ENCODE measurements around the gene MPP2. TPM values are rescaled to one million over a fixed set of nuclear protein-coding genes. Genes with fewer than 3 reads are reported as not detected.

Gene MPP2
- polyA plus RNA-seq, 1 of the 3 experiments (the other 2 are of a cell fraction) = 8.3 TPM

DNA sequence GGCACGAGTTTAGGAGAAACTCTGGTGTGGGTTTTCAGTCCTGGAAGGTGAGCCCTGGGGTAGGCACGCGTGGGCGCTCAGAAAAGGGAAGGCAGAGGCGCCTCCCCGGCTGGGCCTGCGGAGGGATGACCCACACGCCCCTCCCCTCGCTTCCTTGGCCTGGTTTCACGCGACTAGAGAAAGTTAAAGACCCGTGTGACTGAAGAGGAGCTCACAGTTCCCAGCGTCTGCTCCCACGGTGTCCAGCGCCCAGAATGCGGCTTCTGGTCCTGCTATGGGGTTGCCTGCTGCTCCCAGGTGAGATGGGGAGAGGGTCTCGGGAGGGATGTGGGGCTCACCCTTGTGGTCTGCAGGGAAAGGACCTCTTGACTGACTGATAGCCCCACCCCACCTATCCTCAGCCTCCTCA is 60.4 kb downstream of the MPP2 start, which contains the start of gene CD300LG:
CD300LG (plus strand) TSS at position 214 of the 409 bp plus-strand sequence; CDS start at position 255, 41 bp downstream.
- no peak within 1 kb of the TSS for H3K9ac ChIP-seq
- H3K36me3 ChIP-seq (replicated peaks in 1 of 2; ENCODE audit: control insufficient read depth in 1 of 2, insufficient read depth in 2 of 2, low read length in 1 of 2) = no peaks in the 10 kb centered on the region
- H3K4me2 ChIP-seq = no peak within 1 kb of the TSS
- ChIA-PET POLR2A (interaction anchor here (1.4 kb wide), 1 partner anchor 68 kb away, joined by 4 read pairs; the partner anchor contains the start of gene DUSP3), CTCF (interaction anchor here (0.6 to 3.8 kb wide), 41 partner anchors 9 to 273 kb away, joined by 3 to 51 read pairs (median 5); partner anchors contain the start of genes CFAP97D1, DUSP3, MPP3 and PPY)
- H3K9me2 ChIP-seq = no peaks in the 10 kb centered on the region
- H3F3A ChIP-seq (replicated peaks; ENCODE audit: insufficient read depth) = no peaks in the 10 kb centered on the region
- H3K27me3 ChIP-seq (ENCODE audit: insufficient read depth) = peaks cover under 1% of the 10 kb centered on the region; the same call in 1 of the 2 replicates
- 70% methylated on average over 16 of the region's 17 CpGs for WGBS (ENCODE audit: low lambda C conversion rate)
- H3K79me2 ChIP-seq (ENCODE audit: insufficient read depth) = no peaks in the 10 kb centered on the region
- DNase-seq = peak; percentile 35
- TF ChIP-seq NFIC (IDR thresholded peaks at IDR 0.05; ENCODE audit: borderline replicate concordance) (no peak), MXI1 (IDR thresholded peaks at IDR 0.05; ENCODE audit: low read depth, low read length) (no peak), GATA2 (CRISPR knock-in tag; IDR thresholded peaks at IDR 0.05) (no peak), TEAD4 (IDR thresholded peaks at IDR 0.05; ENCODE audit: borderline replicate concordance, insufficient read depth) (no peak), NRF1 (IDR thresholded peaks at IDR 0.05; ENCODE audit: low read depth, low read length) (no peak), FOXJ3 (CRISPR knock-in tag; IDR thresholded peaks at IDR 0.05) (no peak), RXRA (IDR thresholded peaks at IDR 0.05; ENCODE audit: borderline replicate concordance, low read depth) (no peak), GABPA (IDR thresholded peaks at IDR 0.05; ENCODE audit: low read depth) (no peak), SIN3A (IDR thresholded peaks at IDR 0.05; ENCODE audit: borderline replicate concordance, low read depth, low read length) (no peak), RFX5 (IDR thresholded peaks at IDR 0.05; ENCODE audit: low read length) (no peak), SMC3 (IDR thresholded peaks at IDR 0.05; ENCODE audit: low read depth, low read length) (no peak), EZH2phosphoT487 (IDR thresholded peaks at IDR 0.05; ENCODE audit: borderline replicate concordance, low read depth) (no peak)
- TF ChIP-seq, protein P1, sequence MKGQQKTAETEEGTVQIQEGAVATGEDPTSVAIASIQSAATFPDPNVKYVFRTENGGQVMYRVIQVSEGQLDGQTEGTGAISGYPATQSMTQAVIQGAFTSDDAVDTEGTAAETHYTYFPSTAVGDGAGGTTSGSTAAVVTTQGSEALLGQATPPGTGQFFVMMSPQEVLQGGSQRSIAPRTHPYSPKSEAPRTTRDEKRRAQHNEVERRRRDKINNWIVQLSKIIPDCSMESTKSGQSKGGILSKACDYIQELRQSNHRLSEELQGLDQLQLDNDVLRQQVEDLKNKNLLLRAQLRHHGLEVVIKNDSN (IDR thresholded peaks at IDR 0.05; ENCODE audit: borderline replicate concordance, low read depth) = no peak
- no peak within 1 kb of the TSS for H3K27ac ChIP-seq (ENCODE audit: low read depth in 2 of 2, low read length in 1 of 2)
- no peaks in the 10 kb centered on the region for H3K9me3 ChIP-seq
- H3K4me1 ChIP-seq (ENCODE audit: control insufficient read depth in 1 of 2, insufficient read depth in 2 of 2, low read depth in 1 of 2, low read length in 1 of 2) = no peaks in the 10 kb centered on the region
- H4K20me1 ChIP-seq (ENCODE audit: insufficient read depth) = no peaks in the 10 kb centered on the region
- 0 out of 2 replicates have a peak within 1 kb of the TSS, but pooled peaks have one; percentile 48 for H2AFZ ChIP-seq (ENCODE audit: low read depth)
- no peak within 1 kb of the TSS for H3K4me3 ChIP-seq (ENCODE audit: low read depth in 2 of 2, low read length in 1 of 2)

DNA sequence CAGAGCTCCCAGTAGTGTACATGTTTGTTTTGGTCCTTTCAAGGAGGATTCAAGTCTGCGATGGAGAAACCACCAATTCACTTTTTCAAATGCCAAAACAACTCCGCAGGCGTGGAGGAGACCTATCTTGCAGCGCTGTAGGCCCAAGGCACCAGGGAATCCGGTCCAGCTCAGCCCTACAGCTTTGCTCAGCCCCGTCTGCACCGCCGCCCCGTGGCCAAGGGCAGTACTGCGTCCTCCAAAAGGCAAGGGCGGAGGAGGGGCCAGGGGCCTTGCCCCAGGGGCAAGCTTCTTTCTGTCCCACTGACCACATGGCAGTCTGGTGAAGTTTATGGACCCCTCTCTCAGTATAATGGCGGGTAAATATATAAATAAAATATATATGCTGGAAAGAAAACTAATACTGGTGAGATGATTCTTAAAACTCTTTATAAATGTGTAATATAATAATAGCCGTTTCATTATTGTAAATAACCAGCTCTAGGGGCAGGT is 61.1 kb downstream of the MPP2 start:
- H3K36me3 ChIP-seq (replicated peaks in 1 of 2; ENCODE audit: control insufficient read depth in 1 of 2, insufficient read depth in 2 of 2, low read length in 1 of 2) = no peaks in the 10 kb centered on the region
- H3K4me3 ChIP-seq (ENCODE audit: low read depth in 2 of 2, low read length in 1 of 2) = no peak overlapping the region
- H3K9me3 ChIP-seq = no peaks in the 10 kb centered on the region
- H3K4me1 ChIP-seq (ENCODE audit: control insufficient read depth in 1 of 2, insufficient read depth in 2 of 2, low read depth in 1 of 2, low read length in 1 of 2) = no peaks in the 10 kb centered on the region
- H4K20me1 ChIP-seq (ENCODE audit: insufficient read depth) = no peaks in the 10 kb centered on the region
- peak; percentile 93 for DNase-seq
- H3F3A ChIP-seq (replicated peaks; ENCODE audit: insufficient read depth) = no peaks in the 10 kb centered on the region
- 17% methylated on average over 13 of the region's 13 CpGs for WGBS (ENCODE audit: low lambda C conversion rate)
- H3K27ac ChIP-seq (ENCODE audit: low read depth in 2 of 2, low read length in 1 of 2) = no peak overlapping the region
- H2AFZ ChIP-seq (ENCODE audit: low read depth) = 0 out of 2 replicates have a peak overlapping the region, but pooled peaks have one; percentile 48
- H3K4me2 ChIP-seq = no peak overlapping the region
- H3K27me3 ChIP-seq (ENCODE audit: insufficient read depth) = no peaks in the 10 kb centered on the region
- ChIA-PET POLR2A (interaction anchor here (0.8 to 1.4 kb wide), 2 partner anchors 67 to 78 kb away, joined by 4 read pairs; partner anchors contain the start of gene DUSP3), CTCF (interaction anchor here (0.6 to 3.8 kb wide), 48 partner anchors 8 to 273 kb away, joined by 3 to 51 read pairs (median 5); partner anchors contain the start of genes CFAP97D1, DUSP3, MPP3 and PPY)
- H3K79me2 ChIP-seq (ENCODE audit: insufficient read depth) = no peaks in the 10 kb centered on the region
- no peak overlapping the region for H3K9ac ChIP-seq
- TF ChIP-seq SMC3 (IDR thresholded peaks at IDR 0.05; ENCODE audit: low read depth, low read length) = peak; percentile 77
- TF ChIP-seq, protein P2, sequence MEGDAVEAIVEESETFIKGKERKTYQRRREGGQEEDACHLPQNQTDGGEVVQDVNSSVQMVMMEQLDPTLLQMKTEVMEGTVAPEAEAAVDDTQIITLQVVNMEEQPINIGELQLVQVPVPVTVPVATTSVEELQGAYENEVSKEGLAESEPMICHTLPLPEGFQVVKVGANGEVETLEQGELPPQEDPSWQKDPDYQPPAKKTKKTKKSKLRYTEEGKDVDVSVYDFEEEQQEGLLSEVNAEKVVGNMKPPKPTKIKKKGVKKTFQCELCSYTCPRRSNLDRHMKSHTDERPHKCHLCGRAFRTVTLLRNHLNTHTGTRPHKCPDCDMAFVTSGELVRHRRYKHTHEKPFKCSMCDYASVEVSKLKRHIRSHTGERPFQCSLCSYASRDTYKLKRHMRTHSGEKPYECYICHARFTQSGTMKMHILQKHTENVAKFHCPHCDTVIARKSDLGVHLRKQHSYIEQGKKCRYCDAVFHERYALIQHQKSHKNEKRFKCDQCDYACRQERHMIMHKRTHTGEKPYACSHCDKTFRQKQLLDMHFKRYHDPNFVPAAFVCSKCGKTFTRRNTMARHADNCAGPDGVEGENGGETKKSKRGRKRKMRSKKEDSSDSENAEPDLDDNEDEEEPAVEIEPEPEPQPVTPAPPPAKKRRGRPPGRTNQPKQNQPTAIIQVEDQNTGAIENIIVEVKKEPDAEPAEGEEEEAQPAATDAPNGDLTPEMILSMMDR (IDR thresholded peaks at IDR 0.05) = peak; percentile 93
- peak; percentile 47 for TF ChIP-seq CHD2 (IDR thresholded peaks at IDR 0.05; ENCODE audit: low read length, partially characterized antibody)
- TF ChIP-seq RCOR1 (IDR thresholded peaks at IDR 0.05; ENCODE audit: low read length) = 0 out of 2 replicates have a peak, but pooled peaks have one; percentile 16
- TF ChIP-seq POLR2AphosphoS5 (IDR thresholded peaks at IDR 0.05; ENCODE audit: low read depth, low read length) = no peak
- TF ChIP-seq RAD21 (IDR thresholded peaks at IDR 0.05; ENCODE audit: low read length) = peak; percentile 75
- H3K9me2 ChIP-seq = no peaks in the 10 kb centered on the region

All from SK-N-SH (cell line).